Measurements from ENCODE around the gene CMTM4. TPM values are rescaled to one million over a fixed set of nuclear protein-coding genes. Genes with fewer than 3 reads are reported as not detected.

The CMTM4 gene
- total and polyA plus RNA-seq, 4 donors = 24.3 to 78.0 (median 32.0) TPM

- Histone ChIP-seq H3K27me3 (ENCODE audit: control insufficient read depth in 3 of 3, insufficient read depth in 3 of 3, low read length in 2 of 3) (no peaks in the 10 kb centered on the region), H3K4me3 (no peak overlapping the region), H3K9ac (ENCODE audit: insufficient read depth in 1 of 2, low read length in 2 of 2) (peak overlapping the region in 1 of 2 donors; percentile 2), H3K36me3 (ENCODE audit: control insufficient read depth in 4 of 4, insufficient read depth in 4 of 4, low read length in 4 of 4) (no peaks in the 10 kb centered on the region), H3K4me1 (ENCODE audit: control insufficient read depth in 5 of 5, insufficient read depth in 5 of 5, low read length in 5 of 5) (peaks cover 0 to 10% (median 4%) of the 10 kb centered on the region in 5 donors), H3K9me3 (ENCODE audit: control insufficient read depth in 4 of 4, insufficient read depth in 3 of 4, low read length in 3 of 4) (no peaks in the 10 kb centered on the region), H3K27ac (ENCODE audit: low read depth in 1 of 2, low read length in 1 of 2) (no peak overlapping the region)
- peak; percentile 91 to 93 (median 93) for DNase-seq
- TF ChIP-seq CTCF (IDR thresholded peaks at IDR 0.05; ENCODE audit: control extremely low read depth, extremely low read depth) = peak; percentile 82
- WGBS, 2 donors = 29 to 31% methylated on average over 18 of the region's 18 CpGs
- peak; percentile 68 for ATAC-seq (ENCODE audit: insufficient read depth, low FRiP score)
These were observed 45.7 kb downstream of the CMTM4 start for GRCh38 chr16:66650707-66651473.

DNA sequence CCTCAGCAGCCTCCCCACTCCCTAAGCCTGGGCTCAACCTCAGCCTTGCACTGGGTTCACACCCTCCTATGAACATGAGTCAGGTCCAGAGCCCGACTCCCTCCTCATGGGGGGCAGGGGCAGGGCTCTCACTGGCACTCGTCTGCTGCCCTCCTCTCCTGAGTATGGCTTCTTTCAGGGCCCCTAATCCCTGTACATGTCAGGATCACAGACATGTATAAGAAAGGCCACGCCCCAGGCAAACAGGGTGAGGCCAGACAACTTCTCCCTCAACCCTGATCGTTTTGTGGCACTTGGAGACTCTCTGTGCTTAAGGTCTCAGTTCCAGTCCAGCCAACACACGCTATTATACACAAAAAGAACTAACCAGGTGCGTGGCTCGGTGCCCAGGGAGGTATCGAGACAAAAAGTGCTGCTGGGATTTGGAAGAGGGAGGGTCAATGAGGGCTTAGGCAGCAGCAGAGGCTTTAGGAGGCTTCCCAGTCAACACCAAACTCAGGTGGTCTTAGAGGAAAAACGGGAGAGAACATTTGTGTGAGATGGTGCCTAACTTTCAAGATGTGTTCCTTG, 46.8 kb downstream of the CMTM4 start:
- no peaks in the 10 kb centered on the region for H3K27me3 ChIP-seq (ENCODE audit: control insufficient read depth in 3 of 3, insufficient read depth in 3 of 3, low read length in 2 of 3)
- WGBS, 2 donors = 80 to 85% methylated on average over 9 of the region's 9 CpGs
- H3K9me3 ChIP-seq (ENCODE audit: control insufficient read depth in 4 of 4, insufficient read depth in 3 of 4, low read length in 3 of 4) = no peaks in the 10 kb centered on the region
- DNase-seq (no peak), ATAC-seq (ENCODE audit: insufficient read depth, low FRiP score) (no peak)
- H3K9ac ChIP-seq (ENCODE audit: insufficient read depth in 1 of 2, low read length in 2 of 2) = no peak overlapping the region
- no peaks in the 10 kb centered on the region for H3K36me3 ChIP-seq (ENCODE audit: control insufficient read depth in 4 of 4, insufficient read depth in 4 of 4, low read length in 4 of 4)
- H3K27ac ChIP-seq (ENCODE audit: low read depth in 1 of 2, low read length in 1 of 2) = no peak overlapping the region
- peaks cover 0 to 10% (median 4%) of the 10 kb centered on the region in 5 donors for H3K4me1 ChIP-seq (ENCODE audit: control insufficient read depth in 5 of 5, insufficient read depth in 5 of 5, low read length in 5 of 5)
- H3K4me3 ChIP-seq = no peak overlapping the region
- no peak for TF ChIP-seq CTCF (IDR thresholded peaks at IDR 0.05; ENCODE audit: control extremely low read depth, extremely low read depth)

DNA sequence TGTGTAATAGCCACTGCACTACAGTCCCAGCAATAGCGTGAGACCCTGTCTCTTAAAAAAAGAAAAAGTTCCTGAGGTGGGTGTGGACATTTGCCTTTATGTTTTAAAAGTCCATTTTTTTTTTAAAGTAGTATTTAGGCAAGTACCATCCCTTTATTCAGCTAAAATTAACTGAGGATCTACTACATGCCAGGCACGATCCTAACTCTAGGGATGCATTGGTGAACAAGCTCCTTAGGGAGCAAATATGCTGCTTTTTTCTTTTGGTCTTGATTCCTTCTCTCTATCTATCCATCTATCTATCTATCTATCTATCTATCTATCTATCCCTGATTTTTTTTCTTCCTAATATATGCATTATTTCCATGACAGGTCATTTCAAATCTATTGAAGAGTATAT, 47.4 kb downstream of the CMTM4 start:
- no peaks in the 10 kb centered on the region for H3K9me3 ChIP-seq (ENCODE audit: control insufficient read depth in 4 of 4, insufficient read depth in 3 of 4, low read length in 3 of 4)
- H3K4me1 ChIP-seq (ENCODE audit: control insufficient read depth in 5 of 5, insufficient read depth in 5 of 5, low read length in 5 of 5) = peaks cover 0 to 12% (median 4%) of the 10 kb centered on the region in 5 donors
- WGBS, 2 donors = 94 to 99% methylated on average over 2 of the region's 2 CpGs
- DNase-seq (no peak), ATAC-seq (ENCODE audit: insufficient read depth, low FRiP score) (no peak)
- no peak overlapping the region for H3K27ac ChIP-seq (ENCODE audit: low read depth in 1 of 2, low read length in 1 of 2)
- no peaks in the 10 kb centered on the region for H3K27me3 ChIP-seq (ENCODE audit: control insufficient read depth in 3 of 3, insufficient read depth in 3 of 3, low read length in 2 of 3)
- no peak overlapping the region for H3K9ac ChIP-seq (ENCODE audit: insufficient read depth in 1 of 2, low read length in 2 of 2)
- H3K4me3 ChIP-seq = no peak overlapping the region
- no peaks in the 10 kb centered on the region for H3K36me3 ChIP-seq (ENCODE audit: control insufficient read depth in 4 of 4, insufficient read depth in 4 of 4, low read length in 4 of 4)
- no peak for TF ChIP-seq CTCF (IDR thresholded peaks at IDR 0.05; ENCODE audit: control extremely low read depth, extremely low read depth)

Data from lung (tissue), 12 donors.